Activated CD4-positive, alpha-beta T cell treated with anti-CD3 and anti-CD28 coated beads for 36 hours (primary cell): ENCODE measurements around the gene LPO. TPM values are rescaled to one million over a fixed set of nuclear protein-coding genes. Genes with fewer than 3 reads are reported as not detected.

Experiments used
- ATAC-seq: fragments of 200-7000 bp; cut with Tn5 transposase; one replicate; pipeline ENCODE4 v1.10.0; 2021; ENCODE audit warnings: mild to moderate bottlenecking, moderate library complexity
- CTCF ChIA-PET: fragments of 350-600 bp; sonication (Branson Sonifier 250); formaldehyde crosslinking; loops from one replicate; lab custom pipeline; 2021; ENCODE audit warnings: antibody characterized with exemption; lab: Charles Lee
- POLR2A ChIA-PET: fragments of 350-600 bp; sonication (Branson Sonifier 250); formaldehyde crosslinking; loops from one replicate; lab custom pipeline; 2021; ENCODE audit warnings: antibody characterized with exemption, inconsistent platforms; lab: Charles Lee
- DNase-seq: peaks from one replicate; pipeline ENCODE4 v3.0.0-alpha.2; 2020
- H3K27ac Mint-ChIP-seq: one replicate; pipeline ENCODE4 v1.8.0; 2021; ENCODE audit warnings: mixed read lengths
- H3K27me3 Mint-ChIP-seq: one replicate; pipeline ENCODE4 v1.8.0; 2021; ENCODE audit warnings: mixed read lengths
- H3K36me3 Mint-ChIP-seq: one replicate; pipeline ENCODE4 v1.8.0; 2021; ENCODE audit warnings: low read depth, mixed read lengths
- H3K4me1 Mint-ChIP-seq: one replicate; pipeline ENCODE4 v1.8.0; 2021; ENCODE audit warnings: mixed read lengths
- H3K4me3 Mint-ChIP-seq: one replicate; pipeline ENCODE4 v1.8.0; 2021; ENCODE audit warnings: mild to moderate bottlenecking, moderate library complexity, mixed read lengths
- H3K9me3 Mint-ChIP-seq: one replicate; pipeline ENCODE4 v1.8.0; 2021; ENCODE audit warnings: low read depth, mixed read lengths
- intact Hi-C, 2 experiments: fragments of 100-400 bp; cut with DNase I in 1 of 2; cut with micrococcal nuclease in 1 of 2; formaldehyde crosslinking; loops; one replicate each; pipeline versions ENCODE4 v1.14.2 to v1.15.1; 2022 to 2024; cut with DNase I, micrococcal nuclease
- total RNA-seq, 2 experiments: library from RNA; stranded (reverse); gene quantifications; one replicate each; pipeline ENCODE4 v1.2.3, GENCODE V29; 2021

The LPO gene
- total RNA-seq, 2 experiments from 2014 or later = 0.14 TPM; not detected in 1

DNA sequence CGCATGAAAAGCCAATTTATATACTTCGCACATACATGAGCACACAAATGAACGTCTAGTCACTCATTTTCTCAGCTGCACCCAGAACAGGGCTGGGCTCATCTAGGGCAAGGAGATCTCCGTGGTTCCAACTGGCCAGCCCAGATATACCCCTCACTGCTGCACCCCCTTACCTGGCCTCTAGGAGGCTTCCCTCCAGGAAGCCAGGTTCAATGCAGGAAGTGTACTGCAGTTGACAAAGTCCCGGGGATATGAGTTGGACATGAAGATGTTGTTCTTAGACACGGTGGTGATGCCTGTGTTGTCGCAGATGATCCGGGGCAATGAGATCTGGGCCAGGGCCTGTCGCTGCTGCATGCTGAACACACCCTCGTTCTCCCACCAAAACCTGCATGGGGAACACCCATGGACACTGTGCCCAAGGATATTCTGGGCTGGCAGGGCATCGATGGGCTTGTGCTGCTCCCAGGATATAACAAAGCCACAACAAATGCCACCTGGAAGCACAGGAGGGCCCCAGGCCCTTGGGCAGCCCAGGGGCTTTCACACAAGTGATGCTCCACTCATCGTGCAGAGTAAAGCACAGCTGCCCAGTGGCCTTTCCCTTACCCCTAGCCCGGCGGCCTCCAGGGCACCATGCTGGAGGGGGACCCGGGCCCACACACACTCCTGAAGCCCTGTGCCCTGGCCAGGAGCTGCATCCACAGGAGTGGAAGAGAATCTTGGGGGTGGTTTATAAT is 32.3 kb downstream of the LPO start:
- ATAC-seq (no peak), DNase-seq (no peak)
- POLR2A ChIA-PET = no interaction called here
- Mint-ChIP-seq H3K27me3 (peaks cover 4% of the 10 kb centered on the region), H3K36me3 (no peaks in the 10 kb centered on the region), H3K9me3 (no peaks in the 10 kb centered on the region), H3K27ac (no peak overlapping the region), H3K4me3 (no peak overlapping the region), H3K4me1 (no peaks in the 10 kb centered on the region)
- CTCF ChIA-PET = interaction anchor here (0.6 kb wide), 2 partner anchors 21 to 736 kb away, joined by 3 read pairs; no protein-coding TSS in a partner anchor
- intact Hi-C loops = no loop called here

DNA sequence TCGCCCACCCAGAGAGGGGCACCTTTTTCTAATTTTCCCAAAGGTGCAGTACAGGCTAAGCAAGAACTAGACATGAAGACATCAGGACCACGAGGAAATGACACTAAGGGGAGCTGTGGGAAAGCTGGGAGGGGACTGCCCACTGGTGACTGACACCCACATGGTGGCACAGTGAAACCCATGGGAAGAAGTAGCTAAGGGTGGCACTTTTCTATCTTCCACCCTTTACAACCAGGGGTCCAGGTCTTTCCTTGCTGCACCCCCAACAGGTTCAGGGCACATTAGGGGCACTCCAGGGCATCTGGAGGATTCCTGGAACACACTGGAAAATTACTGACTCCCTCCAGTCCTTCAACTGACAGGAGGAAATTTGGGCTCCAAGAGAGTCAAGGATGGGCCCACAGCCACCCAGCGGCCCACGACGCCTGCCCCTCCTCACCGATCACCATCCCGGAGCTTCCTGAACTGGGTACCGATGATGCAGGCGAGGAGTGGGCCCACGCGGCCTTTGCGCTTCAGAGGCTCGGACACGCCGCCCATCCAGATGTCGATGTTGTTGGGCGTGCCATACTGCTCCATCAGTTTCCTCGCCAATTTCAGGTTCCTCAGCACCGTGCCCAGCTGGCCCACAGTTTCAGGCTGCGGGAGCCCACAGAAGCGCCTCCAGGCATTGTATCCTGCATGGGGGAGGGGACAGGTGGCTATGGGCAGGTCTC is 33.0 kb downstream of the LPO start:
- ATAC-seq (no peak), DNase-seq (no peak)
- Mint-ChIP-seq H3K36me3 (no peaks in the 10 kb centered on the region), H3K4me1 (no peaks in the 10 kb centered on the region), H3K4me3 (no peak overlapping the region), H3K27ac (no peak overlapping the region), H3K27me3 (peaks cover 2% of the 10 kb centered on the region), H3K9me3 (no peaks in the 10 kb centered on the region)
- ChIA-PET CTCF (interaction anchor here (0.6 to 0.7 kb wide), 4 partner anchors 15 to 735 kb away, joined by 3 to 4 read pairs (median 3); no protein-coding TSS in a partner anchor), POLR2A (no interaction called here)
- intact Hi-C loops = no loop called here

DNA sequence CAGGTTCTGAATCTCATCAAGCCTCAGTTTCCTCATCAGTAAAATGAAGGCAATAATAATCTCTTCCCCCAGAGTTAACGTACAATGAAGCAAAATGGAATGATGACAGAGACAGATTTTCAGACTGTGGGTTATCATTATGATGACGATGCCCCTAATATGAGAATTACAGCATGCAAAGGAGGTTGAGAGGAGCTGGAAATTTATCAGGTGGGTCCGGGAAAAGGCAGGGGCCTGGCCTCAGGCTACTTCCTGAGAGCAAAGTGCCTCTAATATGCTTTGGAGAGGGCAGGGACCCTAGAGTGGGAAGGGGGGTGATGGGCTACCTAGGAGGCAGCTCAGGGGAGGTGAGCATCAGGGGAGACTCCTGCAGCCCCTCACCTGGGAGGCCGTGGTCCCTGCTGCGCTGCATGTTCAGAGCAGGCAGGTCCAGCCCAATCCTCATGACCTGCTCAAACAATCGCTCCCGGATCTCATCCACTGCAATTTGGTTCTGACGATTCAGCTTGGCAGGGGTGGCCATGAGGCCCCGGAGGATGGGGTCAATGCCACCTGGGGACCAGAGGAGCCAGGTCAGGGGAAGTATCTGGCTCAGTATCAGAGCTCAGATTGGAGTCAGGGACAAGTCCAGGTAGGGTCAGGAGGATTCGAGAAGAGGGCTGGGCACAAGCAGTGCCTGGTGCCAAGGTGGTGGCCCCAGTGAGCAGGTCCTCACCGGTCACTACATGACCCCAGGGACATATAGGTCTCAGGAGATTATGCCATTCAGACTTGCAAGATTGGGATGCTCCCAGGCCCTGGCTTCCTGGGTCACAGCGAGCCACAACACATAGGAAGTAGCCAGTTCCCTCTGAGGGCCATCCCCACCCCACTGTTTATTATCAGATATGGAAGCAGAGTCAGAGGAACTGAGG is 34.2 kb downstream of the LPO start:
- H3K4me1 Mint-ChIP-seq = no peaks in the 10 kb centered on the region
- no peaks in the 10 kb centered on the region for H3K9me3 Mint-ChIP-seq
- DNase-seq (no peak), ATAC-seq (no peak)
- no peaks in the 10 kb centered on the region for H3K36me3 Mint-ChIP-seq
- H3K4me3 Mint-ChIP-seq = no peak overlapping the region
- POLR2A ChIA-PET = no interaction called here
- intact Hi-C loops = no loop called here
- CTCF ChIA-PET = interaction anchor here (0.6 kb wide), 1 partner anchor 113 kb away, joined by 3 read pairs; no protein-coding TSS in a partner anchor
- peaks cover 2% of the 10 kb centered on the region for H3K27me3 Mint-ChIP-seq
- no peak overlapping the region for H3K27ac Mint-ChIP-seq

DNA sequence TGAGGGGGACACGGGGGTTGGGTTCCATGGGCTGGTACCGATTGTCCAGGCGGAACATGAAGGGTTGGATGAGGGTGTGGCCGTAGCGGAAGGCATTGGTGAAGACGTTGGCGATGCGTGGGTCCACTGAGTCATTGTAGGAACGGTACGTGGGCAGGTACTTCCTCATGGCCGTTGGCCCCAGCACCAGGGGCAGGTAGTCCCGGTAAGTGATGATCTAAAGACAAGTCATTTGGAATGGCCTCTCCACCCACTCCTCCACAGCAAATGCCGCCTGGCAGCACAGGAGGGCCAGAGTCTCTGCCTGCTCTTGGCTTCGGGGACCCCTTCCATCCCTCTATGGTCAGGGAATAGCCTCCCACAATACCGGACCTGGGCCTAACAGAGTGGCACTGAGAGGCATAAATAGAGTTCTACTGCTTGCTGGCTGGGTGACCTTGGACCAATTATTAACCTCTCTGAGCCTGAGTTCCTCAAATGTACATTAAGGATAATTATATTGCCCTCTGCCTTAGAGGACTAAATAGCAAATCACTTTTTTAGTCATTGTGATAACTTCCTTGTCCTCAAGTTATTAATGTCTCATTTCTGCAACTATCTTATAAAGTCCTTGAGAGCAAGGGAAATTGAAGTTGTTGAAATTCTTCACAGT is 35.2 kb downstream of the LPO start:
- no peaks in the 10 kb centered on the region for H3K4me1 Mint-ChIP-seq
- peaks cover 9% of the 10 kb centered on the region for H3K27me3 Mint-ChIP-seq
- ATAC-seq (peak; percentile 30), DNase-seq (no peak)
- no peaks in the 10 kb centered on the region for H3K36me3 Mint-ChIP-seq
- H3K4me3 Mint-ChIP-seq = no peak overlapping the region
- POLR2A ChIA-PET = no interaction called here
- no peak overlapping the region for H3K27ac Mint-ChIP-seq
- intact Hi-C loops = no loop called here
- CTCF ChIA-PET = no interaction called here
- no peaks in the 10 kb centered on the region for H3K9me3 Mint-ChIP-seq

DNA sequence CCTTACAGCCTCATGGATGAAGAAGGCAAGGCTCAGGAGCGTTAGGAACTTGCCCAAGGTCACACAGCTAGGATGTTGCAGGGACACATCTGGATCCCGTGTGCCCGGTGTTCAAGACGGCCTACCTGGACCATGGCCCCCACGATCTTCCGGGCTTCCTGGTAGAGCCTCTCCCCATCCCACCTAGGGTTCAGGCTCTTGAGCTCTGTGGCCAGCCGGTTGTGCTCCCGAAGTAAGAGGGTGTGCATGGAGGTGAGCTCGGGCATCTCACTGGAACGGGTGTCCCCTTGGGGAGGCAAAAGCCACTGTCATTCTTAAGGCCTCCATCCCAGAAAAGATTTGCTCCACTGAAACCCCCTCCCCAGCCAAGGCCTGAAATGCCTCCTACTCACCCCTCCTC is 37.0 kb downstream of the LPO start:
- Mint-ChIP-seq H3K27ac (no peak overlapping the region), H3K27me3 (peaks cover 17% of the 10 kb centered on the region), H3K4me1 (peaks cover 4% of the 10 kb centered on the region), H3K4me3 (no peak overlapping the region), H3K9me3 (no peaks in the 10 kb centered on the region), H3K36me3 (no peaks in the 10 kb centered on the region)
- DNase-seq (no peak), ATAC-seq (no peak)
- intact Hi-C loops = no loop called here
- ChIA-PET POLR2A (no interaction called here), CTCF (interaction anchor here (0.7 to 1.2 kb wide), 5 partner anchors 26 to 145 kb away, joined by 3 read pairs; no protein-coding TSS in a partner anchor)

DNA sequence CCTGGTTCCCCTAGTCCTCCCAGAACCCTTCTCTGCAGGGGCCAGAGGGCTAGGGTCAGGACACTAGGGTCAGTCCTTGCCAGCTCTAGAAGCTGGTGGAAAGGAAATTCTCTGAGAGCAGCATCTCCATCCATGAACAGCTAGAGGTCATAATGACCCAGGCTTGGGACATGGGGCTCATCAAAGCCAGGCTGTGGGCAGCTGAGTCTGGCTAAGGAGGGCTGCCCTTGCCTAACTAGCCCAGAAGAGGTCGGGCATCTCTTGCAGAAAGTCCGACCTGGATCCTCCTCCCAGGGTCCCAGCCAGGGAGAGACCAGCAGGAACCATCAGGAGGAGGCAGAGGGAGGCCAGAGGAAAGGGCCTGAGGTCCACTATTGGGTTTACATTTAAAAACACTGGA is 38.0 kb downstream of the LPO start:
- H3K4me1 Mint-ChIP-seq = peaks cover 4% of the 10 kb centered on the region
- no peaks in the 10 kb centered on the region for H3K36me3 Mint-ChIP-seq
- H3K4me3 Mint-ChIP-seq = no peak overlapping the region
- ATAC-seq (no peak), DNase-seq (no peak)
- CTCF ChIA-PET = interaction anchor here (0.5 kb wide), 1 partner anchor 62 kb away, joined by 3 read pairs; no protein-coding TSS in a partner anchor
- H3K9me3 Mint-ChIP-seq = no peaks in the 10 kb centered on the region
- H3K27me3 Mint-ChIP-seq = peaks cover 17% of the 10 kb centered on the region
- POLR2A ChIA-PET = no interaction called here
- no peak overlapping the region for H3K27ac Mint-ChIP-seq
- intact Hi-C loops = no loop called here

DNA sequence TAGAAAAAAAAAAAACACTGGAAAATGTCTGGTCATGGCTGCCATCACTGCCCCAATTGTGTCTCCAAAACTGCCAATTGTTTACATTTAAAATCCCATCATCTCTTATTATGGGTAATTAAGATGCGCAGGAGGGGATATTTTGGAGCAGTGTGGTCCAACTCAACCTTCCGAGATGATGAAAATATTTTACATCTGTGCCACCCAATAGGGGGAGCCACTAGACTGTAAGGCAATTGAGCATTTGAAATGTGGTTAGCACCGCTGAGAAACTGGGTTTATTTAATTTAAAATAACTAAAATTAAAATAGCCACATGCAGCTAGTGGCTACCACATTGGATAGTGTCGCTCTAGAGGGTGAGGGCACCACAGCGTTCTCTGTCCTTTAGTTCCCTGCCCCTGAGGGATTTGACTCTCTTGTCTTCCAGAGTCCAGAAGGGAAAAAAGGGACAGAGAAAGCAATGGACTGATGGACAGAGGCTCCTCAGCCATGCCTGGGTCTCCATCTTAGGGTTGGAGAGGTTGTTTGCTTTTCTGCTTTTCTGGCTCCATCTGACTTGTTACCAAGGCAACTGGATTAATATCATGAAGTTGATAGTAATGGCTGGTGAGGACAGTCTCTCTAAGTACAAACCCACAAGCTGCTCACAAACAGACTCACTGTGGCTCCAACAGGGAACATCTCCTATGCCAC is 38.9 kb downstream of the LPO start:
- no peak overlapping the region for H3K27ac Mint-ChIP-seq
- H3K27me3 Mint-ChIP-seq = peaks cover 17% of the 10 kb centered on the region
- H3K4me1 Mint-ChIP-seq = peaks cover 4% of the 10 kb centered on the region
- H3K36me3 Mint-ChIP-seq = no peaks in the 10 kb centered on the region
- POLR2A ChIA-PET = no interaction called here
- CTCF ChIA-PET = interaction anchor here (0.7 to 0.8 kb wide), 2 partner anchors 112 to 159 kb away, joined by 3 read pairs; no protein-coding TSS in a partner anchor
- no peaks in the 10 kb centered on the region for H3K9me3 Mint-ChIP-seq
- intact Hi-C loops = no loop called here
- peak; percentile 38 for DNase-seq
- ATAC-seq = no peak
- H3K4me3 Mint-ChIP-seq = no peak overlapping the region

DNA sequence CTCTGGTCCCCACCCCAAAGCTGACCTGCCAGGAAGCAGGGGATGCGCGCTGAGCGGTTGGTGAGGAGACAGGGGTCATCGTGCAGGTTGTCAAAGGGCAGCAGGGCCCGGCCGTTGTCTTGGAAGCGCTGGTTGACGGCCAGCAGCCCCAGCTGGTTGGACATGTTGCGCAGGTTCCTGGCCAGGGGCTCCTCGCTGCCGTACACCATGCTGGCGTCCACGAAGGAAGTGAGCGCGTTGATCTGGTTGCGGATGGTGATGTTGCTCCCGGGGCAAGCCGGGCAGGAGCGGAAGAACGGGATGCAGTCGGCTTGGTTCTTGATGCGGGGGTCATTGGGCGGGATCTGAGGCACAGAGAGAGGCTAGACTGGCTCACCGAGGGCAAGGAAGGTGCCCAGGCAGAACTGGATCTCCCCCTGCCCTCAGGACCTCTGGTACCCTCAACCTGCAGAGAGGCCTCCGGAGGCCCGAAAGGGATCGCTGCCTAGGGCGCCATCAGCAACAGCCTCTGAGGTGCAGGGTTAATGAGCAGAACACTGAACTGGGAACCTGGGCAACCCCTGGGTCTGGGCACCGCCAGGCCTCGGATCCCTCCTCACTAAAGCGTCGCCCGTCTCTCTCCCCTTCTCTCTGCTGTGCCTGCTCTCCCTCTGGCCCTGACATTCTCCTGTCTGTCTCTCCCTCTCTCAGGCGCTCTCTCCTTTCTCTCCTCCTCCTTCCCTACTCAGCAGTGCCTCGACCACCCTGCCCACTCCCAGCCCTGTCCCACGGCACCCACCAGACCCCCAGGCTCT is 39.6 kb downstream of the LPO start:
- peaks cover 17% of the 10 kb centered on the region for H3K27me3 Mint-ChIP-seq
- no peaks in the 10 kb centered on the region for H3K9me3 Mint-ChIP-seq
- H3K4me1 Mint-ChIP-seq = peaks cover 4% of the 10 kb centered on the region
- H3K27ac Mint-ChIP-seq = no peak overlapping the region
- no peak overlapping the region for H3K4me3 Mint-ChIP-seq
- DNase-seq (no peak), ATAC-seq (no peak)
- intact Hi-C loops = no loop called here
- H3K36me3 Mint-ChIP-seq = no peaks in the 10 kb centered on the region
- POLR2A ChIA-PET = no interaction called here
- CTCF ChIA-PET = interaction anchor here (0.7 to 1.0 kb wide), 3 partner anchors 88 to 159 kb away, joined by 3 to 4 read pairs (median 3); no protein-coding TSS in a partner anchor

DNA sequence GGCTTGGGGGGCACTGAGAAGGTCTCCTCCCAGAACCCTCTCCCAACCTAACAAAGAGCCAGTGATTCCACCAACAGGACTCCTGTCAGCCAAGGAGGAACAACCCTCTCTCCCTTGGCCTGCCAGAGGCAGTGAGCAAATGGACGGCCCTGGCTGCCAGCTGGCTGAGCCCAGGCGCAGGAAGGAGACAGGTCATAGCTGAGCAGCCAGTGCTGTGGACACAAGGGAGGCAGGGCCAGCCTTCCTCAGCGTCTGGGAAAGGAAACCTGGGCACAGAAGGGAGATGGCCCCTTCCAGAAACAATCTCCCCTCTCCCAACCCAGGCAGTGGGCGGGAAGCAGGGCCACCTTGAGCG is 40.3 kb downstream of the LPO start:
- DNase-seq = no peak
- ATAC-seq = no peak
- no peaks in the 10 kb centered on the region for H3K9me3 Mint-ChIP-seq
- POLR2A ChIA-PET = no interaction called here
- no peak overlapping the region for H3K27ac Mint-ChIP-seq
- CTCF ChIA-PET = interaction anchor here (0.7 to 1.0 kb wide), 2 partner anchors 27 to 88 kb away, joined by 4 read pairs; no protein-coding TSS in a partner anchor
- no peaks in the 10 kb centered on the region for H3K36me3 Mint-ChIP-seq
- peaks cover 17% of the 10 kb centered on the region for H3K27me3 Mint-ChIP-seq
- H3K4me3 Mint-ChIP-seq = no peak overlapping the region
- intact Hi-C loops = no loop called here
- peaks cover 4% of the 10 kb centered on the region for H3K4me1 Mint-ChIP-seq
